ENCODE measurements around the gene GSTO1. TPM values are rescaled to one million over a fixed set of nuclear protein-coding genes. Genes with fewer than 3 reads are reported as not detected.

The GSTO1 gene
- total and polyA plus RNA-seq, 2 of the 13 experiments (the other 11 are each of a cell fraction or from before 2014, with no cell fraction given), result 228 to 300 TPM

- TF ChIP-seq YEATS2 (CRISPR knock-in tag; IDR thresholded peaks at IDR 0.05; ENCODE audit: borderline replicate concordance) (no peak), ZFP91 (CRISPR knock-in tag; IDR thresholded peaks at IDR 0.05; ENCODE audit: borderline replicate concordance) (0 out of 2 replicates have a peak, but pooled peaks have one; percentile 30), STAG1 (CRISPR knock-in tag; IDR thresholded peaks at IDR 0.05) (peak; percentile 33; the same call in 1 of the 2 replicates), ZNF280B (CRISPR knock-in tag; IDR thresholded peaks at IDR 0.05; ENCODE audit: borderline replicate concordance) (no peak), FOSL2 (CRISPR knock-in tag; IDR thresholded peaks at IDR 0.05) (peak; percentile 18; the same call in 1 of the 2 replicates)
Measured at GRCh38 chr10:104300736-104301292, 46.1 kb downstream of the GSTO1 start (continued).

GRCh38 chr10:104301907-104302690 is 47.4 kb downstream of the GSTO1 start:
- Histone ChIP-seq H4K20me1 (ENCODE audit: insufficient read depth, low read length) (no peaks in the 10 kb centered on the region), H2AFZ (ENCODE audit: low read length) (no peak overlapping the region), H3K27ac (ENCODE audit: extremely low read length, insufficient read depth, low read length) (no peak overlapping the region), H3K4me3 (replicated peaks in 1 of 3; ENCODE audit: insufficient read depth in 1 of 3, low read depth in 2 of 3, low read length in 3 of 3) (no peak overlapping the region), H3K9ac (ENCODE audit: insufficient read depth, low read depth, low read length) (no peak overlapping the region), H3K4me1 (ENCODE audit: insufficient read depth, low read length) (peaks cover 47% of the 10 kb centered on the region), H3K79me2 (ENCODE audit: insufficient read depth, low read length) (no peaks in the 10 kb centered on the region), H3K36me3 (replicated peaks in 1 of 2; ENCODE audit: control insufficient read depth in 1 of 2, insufficient read depth in 2 of 2, low read length in 2 of 2) (no peaks in the 10 kb centered on the region), H3K4me2 (ENCODE audit: low read depth, low read length) (no peak overlapping the region), H3K9me3 (ENCODE audit: low read length) (no peaks in the 10 kb centered on the region), H3K27me3 (ENCODE audit: control insufficient read depth in 1 of 2, insufficient read depth in 2 of 2, low read length in 2 of 2) (peaks cover 5 to 26% of the 10 kb centered on the region in 2 experiments; a peak in 4 of 5 replicates)
- ATAC-seq, result no peak
- FAIRE-seq, result no peak
- in situ Hi-C loops (cut with HindIII; ENCODE audit: extremely low pct_ligation_motif_present, low pct_unique_long_range_greater_than_20kb), result loop anchor here (5.0 kb wide), 1 partner anchor 45 kb away; no protein-coding TSS in a partner anchor
- WGBS (ENCODE audit: low lambda C conversion rate), result 2% methylated on average over 3 of the region's 3 CpGs
- ChIA-PET POLR2A (no interaction called here), CTCF (ENCODE audit: low intra/inter-chr PET ratio, low total read pairs) (interaction anchor here (1.3 kb wide), 1 partner anchor 11 kb away, joined by 4 read pairs; no protein-coding TSS in a partner anchor)
- BruUV-seq (replicated peaks), result no TSS peak
- DNase-seq (ENCODE audit: low spot score), result no peak
- intact Hi-C loops (cut with micrococcal nuclease; ENCODE audit: unreplicated experiment), result no loop called here
- TF ChIP-seq PAWR (CRISPR knock-in tag; IDR thresholded peaks at IDR 0.05; ENCODE audit: borderline replicate concordance), result no peak
- no peak for TF ChIP-seq RNF2 (conservative IDR thresholded peaks at IDR 0.05; ENCODE audit: low read depth)
- TF ChIP-seq ATF7 (IDR thresholded peaks at IDR 0.05), result no peak
- no peak for TF ChIP-seq ATF7 (CRISPR knock-in tag; IDR thresholded peaks at IDR 0.05)
- no peak for TF ChIP-seq ZHX2 (IDR thresholded peaks at IDR 0.05; ENCODE audit: low read depth)
- TF ChIP-seq ZHX2 (CRISPR knock-in tag; IDR thresholded peaks at IDR 0.05; ENCODE audit: borderline replicate concordance), result no peak
- no peak for TF ChIP-seq ZNF558 (CRISPR knock-in tag; IDR thresholded peaks at IDR 0.05; ENCODE audit: borderline replicate concordance)
- TF ChIP-seq ZNF530 (CRISPR knock-in tag; IDR thresholded peaks at IDR 0.05; ENCODE audit: low read depth), result no peak

Data from HepG2 (cell line).